H7 (cell line): ENCODE data around the gene ADSS1. TPM values are rescaled to one million over a fixed set of nuclear protein-coding genes. Genes with fewer than 3 reads are reported as not detected.

Source experiments
- DNase-seq: peaks from one replicate; pipeline ENCODE4 v3.0.0; 2012
- H3K27me3 ChIP-seq: 2 replicates; pipeline ENCODE4 v1.6.0; 2011; ENCODE audit warnings: mild to moderate bottlenecking, low read length; ENCODE audit not compliant: control insufficient read depth, insufficient read depth
- H3K36me3 ChIP-seq: replicated peaks from 2 replicates; pipeline ENCODE4 v1.5.1; 2011; ENCODE audit warnings: low read length; ENCODE audit not compliant: control insufficient read depth, insufficient read depth
- H3K4me3 ChIP-seq: 2 replicates; pipeline ENCODE4 v1.5.1; 2011; ENCODE audit warnings: low read depth, mild to moderate bottlenecking, control low read depth, low read length, moderate library complexity; ENCODE audit not compliant: insufficient read depth
- total RNA-seq: library from RNA; depleted of rRNA; stranded (reverse); fragments of >200 nt; shearing (Covaris generic); gene quantifications from 2 replicates; pipeline ENCODE4 v1.2.3, GENCODE V29; 2014

The ADSS1 gene
- total RNA-seq, 1 experiment from 2014 or later, result 10.3 TPM

DNA sequence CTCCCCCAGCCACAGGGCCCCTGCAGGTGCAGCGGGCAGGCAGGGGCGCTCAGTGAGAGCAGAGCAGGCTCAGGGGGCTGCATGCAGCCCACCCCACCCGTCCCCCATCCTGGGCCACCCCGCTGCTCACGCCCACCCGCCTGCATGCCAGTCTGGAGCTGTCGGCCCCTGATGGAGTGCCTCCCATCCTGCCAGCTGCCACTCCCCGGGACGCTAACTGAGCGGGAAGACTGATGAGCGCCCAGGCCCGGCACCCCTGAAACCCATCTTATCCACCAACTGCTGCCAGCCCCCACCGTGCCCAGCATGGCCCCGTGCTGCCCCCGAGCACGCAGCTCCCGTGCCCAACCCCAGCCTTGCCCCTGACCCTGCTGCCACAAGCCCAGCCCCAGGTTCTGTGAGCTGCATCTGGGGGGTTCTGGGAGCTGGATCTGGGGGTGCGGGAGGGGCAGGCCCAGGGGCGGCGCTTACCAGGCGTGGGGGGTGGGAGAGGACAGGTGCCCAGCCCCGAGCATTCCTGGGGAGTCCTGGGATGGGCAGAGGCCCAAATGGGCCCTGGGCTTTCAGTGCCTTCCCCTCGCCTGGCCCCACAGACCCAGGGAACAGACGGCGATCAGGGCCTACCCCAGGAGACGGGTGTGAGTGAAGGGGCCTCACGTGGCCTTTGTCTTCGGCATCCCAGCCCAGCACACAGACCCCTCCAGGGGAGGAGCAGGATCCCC is 58.2 kb downstream of the ADSS1 start:
- Histone ChIP-seq H3K36me3 (no peaks in the 10 kb centered on the region), H3K4me3 (no peak overlapping the region), H3K27me3 (no peaks in the 10 kb centered on the region)
- no peak for DNase-seq

DNA sequence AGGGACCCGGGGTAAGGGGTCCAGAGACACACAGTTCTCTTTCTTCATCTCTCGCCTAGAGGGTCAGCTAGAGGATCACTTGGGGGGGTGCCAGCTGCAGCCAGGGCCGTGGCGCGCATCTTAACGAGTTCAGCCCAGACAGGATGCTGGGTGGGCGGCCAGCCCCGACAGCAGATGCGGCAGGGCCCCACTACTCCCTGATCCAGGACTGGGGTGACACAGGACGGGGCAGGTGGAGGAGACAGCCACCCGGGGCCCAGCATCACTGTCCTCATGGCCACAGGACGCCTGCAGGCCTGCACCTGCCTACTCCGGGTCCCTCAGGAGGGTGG is 58.7 kb downstream of the ADSS1 start:
- DNase-seq, result no peak
- no peaks in the 10 kb centered on the region; the same call in 1 of the 2 replicates for H3K36me3 ChIP-seq
- H3K4me3 ChIP-seq, result no peak overlapping the region
- H3K27me3 ChIP-seq, result no peaks in the 10 kb centered on the region

- no peak overlapping the region for H3K4me3 ChIP-seq
- no peaks in the 10 kb centered on the region; the same call in 1 of the 2 replicates for H3K36me3 ChIP-seq
- DNase-seq, result no peak
- no peaks in the 10 kb centered on the region for H3K27me3 ChIP-seq
Measured at GRCh38 chr14:104783484-104784217, 59.6 kb downstream of the ADSS1 start.

DNA sequence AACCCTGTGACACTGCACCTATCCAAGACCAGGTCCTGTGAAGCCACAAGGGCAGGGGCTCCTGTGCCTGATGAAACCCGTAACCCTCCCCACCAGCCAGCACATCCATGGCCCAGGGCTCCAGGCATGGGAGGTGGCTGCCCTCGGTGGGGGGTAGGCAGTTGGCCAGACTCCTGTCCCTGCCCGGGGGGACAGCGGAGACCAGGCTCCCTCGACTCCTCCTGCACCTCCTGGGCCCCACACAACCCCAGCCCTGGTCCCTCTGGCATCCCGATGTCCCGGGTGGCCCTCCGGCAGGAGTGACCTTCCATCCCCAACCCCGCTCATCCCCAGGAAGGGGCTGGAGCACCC is 60.2 kb downstream of the ADSS1 start:
- no peaks in the 10 kb centered on the region; the same call in 1 of the 2 replicates for H3K36me3 ChIP-seq
- H3K27me3 ChIP-seq, result no peaks in the 10 kb centered on the region
- no peak overlapping the region for H3K4me3 ChIP-seq
- DNase-seq, result no peak

GRCh38 chr14:104784846-104785707 is 61.0 kb downstream of the ADSS1 start:
- Histone ChIP-seq H3K36me3 (no peaks in the 10 kb centered on the region; the same call in 1 of the 2 replicates), H3K4me3 (no peak overlapping the region), H3K27me3 (no peaks in the 10 kb centered on the region)
- DNase-seq, result no peak

DNA sequence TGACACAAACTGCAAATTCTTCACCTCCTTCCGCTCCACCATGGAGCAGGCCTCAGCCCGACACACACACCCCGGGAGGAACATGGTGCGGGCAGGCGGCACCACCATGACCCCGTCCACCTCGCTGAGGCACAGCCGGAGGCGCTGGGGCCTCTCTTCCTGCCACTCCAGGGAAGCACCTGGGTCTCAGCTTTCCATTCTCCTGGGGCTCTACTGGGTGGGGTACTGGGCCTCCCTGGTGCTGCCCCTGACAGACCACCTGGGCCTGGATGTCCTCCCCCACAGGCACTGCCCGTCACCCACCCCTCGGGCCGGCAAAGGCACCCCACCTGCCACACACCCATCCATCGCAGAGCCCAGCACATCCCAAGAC is 61.7 kb downstream of the ADSS1 start:
- no peak for DNase-seq
- Histone ChIP-seq H3K36me3 (no peaks in the 10 kb centered on the region; the same call in 1 of the 2 replicates), H3K4me3 (no peak overlapping the region), H3K27me3 (no peaks in the 10 kb centered on the region)

GRCh38 chr14:104786091-104786586 is 62.1 kb downstream of the ADSS1 start:
- Histone ChIP-seq H3K36me3 (no peaks in the 10 kb centered on the region; the same call in 1 of the 2 replicates), H3K27me3 (no peaks in the 10 kb centered on the region), H3K4me3 (no peak overlapping the region)
- no peak for DNase-seq

DNA sequence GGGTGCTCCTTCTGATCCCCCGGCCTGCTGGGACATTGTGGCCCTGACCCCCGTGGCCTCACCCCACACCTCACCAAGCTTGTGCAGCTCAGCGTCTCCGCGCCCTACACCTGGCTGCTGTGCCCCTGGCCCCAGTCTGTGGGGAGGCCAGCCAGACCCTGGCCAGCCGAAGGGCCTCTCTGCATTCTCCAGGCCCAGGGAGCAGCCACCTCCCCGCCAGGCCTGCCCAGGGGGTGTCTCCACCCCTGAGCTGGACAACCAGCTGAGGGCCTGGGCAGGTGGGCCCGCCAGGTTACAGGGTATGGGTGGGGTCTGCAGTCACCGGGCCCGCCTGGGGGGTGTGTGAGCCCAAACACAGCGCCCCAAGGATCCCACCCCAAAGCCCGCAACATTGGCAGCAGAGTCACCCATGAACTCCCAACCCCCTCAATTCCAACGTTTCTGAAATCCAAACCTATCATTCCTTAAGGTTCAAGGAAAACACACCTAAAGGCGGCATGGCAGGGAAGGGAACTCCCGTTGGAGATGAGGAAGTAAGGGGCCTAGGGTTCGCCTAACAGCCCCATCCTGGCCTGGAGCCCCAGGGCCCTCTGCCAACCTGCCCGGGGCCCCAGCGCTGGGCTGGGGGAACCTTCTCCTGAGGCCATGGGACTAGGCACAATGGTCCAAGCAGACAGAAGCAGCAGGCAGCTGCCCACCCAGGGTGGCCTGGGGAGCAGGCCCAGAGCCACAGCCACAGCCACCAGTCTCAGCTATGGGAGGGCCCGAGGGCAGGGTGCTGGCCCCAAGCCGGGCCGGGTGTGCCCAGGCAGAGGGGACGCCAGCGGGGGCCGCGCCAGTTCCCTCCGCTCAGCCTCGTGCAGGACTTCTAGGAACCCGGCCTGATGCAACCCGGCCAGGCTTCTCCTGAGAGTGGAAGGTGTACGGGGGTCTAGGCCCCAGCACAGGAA is 63.0 kb downstream of the ADSS1 start:
- Histone ChIP-seq H3K36me3 (peaks cover 2% of the 10 kb centered on the region), H3K27me3 (no peaks in the 10 kb centered on the region), H3K4me3 (no peak overlapping the region)
- no peak for DNase-seq

- no peak for DNase-seq
- H3K27me3 ChIP-seq, result no peaks in the 10 kb centered on the region
- H3K36me3 ChIP-seq, result peaks cover 2% of the 10 kb centered on the region
- no peak overlapping the region for H3K4me3 ChIP-seq
Measured at GRCh38 chr14:104787736-104788135, 63.7 kb downstream of the ADSS1 start.

DNA sequence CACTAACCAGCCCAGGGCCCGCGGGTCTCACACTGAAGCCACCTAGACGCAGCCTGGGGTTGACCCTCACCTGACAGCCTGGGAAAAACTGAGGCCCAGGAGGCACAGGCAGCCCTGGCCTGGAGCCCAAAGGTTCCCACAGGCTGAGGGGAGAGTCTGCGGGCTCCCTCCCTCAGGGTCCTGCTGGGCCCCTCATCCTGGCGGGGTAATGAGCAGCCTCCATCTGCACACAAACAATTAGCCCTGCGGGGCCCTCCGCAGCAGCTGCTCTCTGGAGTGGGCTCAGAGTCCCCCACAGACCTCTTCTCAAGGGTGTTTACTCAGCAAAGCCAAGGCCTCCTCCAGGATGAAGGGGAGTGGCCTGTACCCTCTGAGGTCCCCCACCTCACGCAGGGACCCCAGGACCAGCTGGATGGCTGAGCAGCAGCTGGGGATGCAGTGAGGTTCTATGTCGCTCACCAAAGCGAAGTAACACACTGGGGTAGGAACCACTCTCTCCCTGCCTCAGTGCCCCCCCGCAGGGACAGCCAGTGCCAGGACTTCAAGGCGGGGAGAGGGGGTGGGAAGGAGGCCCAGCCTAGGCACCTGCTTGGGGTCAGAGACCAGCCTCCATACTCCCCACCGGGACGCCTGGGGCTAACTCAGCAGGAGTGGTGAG is 64.3 kb downstream of the ADSS1 start:
- no peak for DNase-seq
- no peaks in the 10 kb centered on the region for H3K27me3 ChIP-seq
- no peak overlapping the region for H3K4me3 ChIP-seq
- peaks cover 2% of the 10 kb centered on the region for H3K36me3 ChIP-seq

- DNase-seq, result no peak
- Histone ChIP-seq H3K36me3 (peaks cover 2% of the 10 kb centered on the region), H3K4me3 (no peak overlapping the region), H3K27me3 (no peaks in the 10 kb centered on the region)
Measured at GRCh38 chr14:104788873-104789663, 65.0 kb downstream of the ADSS1 start.

GRCh38 chr14:104789752-104790743 is 66.0 kb downstream of the ADSS1 start:
- peaks cover 2% of the 10 kb centered on the region for H3K36me3 ChIP-seq
- H3K4me3 ChIP-seq, result no peak overlapping the region
- no peak for DNase-seq
- no peaks in the 10 kb centered on the region for H3K27me3 ChIP-seq
